Measurements from ENCODE around the gene HOXC9.

Gene HOXC9

DNA sequence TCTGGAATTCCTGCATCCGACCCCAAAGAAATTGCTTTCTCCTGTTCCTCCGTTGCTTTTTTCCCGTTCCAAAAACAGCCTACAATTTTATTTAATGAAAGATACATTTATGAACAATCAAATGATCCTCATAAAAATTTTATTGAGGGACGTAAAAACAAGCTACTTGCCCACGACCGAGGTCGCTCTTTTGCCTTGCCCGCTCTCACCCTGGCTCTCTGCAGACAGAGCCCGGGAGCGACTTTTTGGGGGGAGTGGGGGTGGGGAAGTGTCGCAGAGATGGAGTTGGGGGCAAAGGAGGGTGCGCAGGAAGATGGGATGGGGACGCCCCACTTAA is 1.1 kb upstream of the HOXC9 start:
- in situ Hi-C loops (cut with HindIII; ENCODE audit: low sequenced_read_pairs): no loop called here

DNA sequence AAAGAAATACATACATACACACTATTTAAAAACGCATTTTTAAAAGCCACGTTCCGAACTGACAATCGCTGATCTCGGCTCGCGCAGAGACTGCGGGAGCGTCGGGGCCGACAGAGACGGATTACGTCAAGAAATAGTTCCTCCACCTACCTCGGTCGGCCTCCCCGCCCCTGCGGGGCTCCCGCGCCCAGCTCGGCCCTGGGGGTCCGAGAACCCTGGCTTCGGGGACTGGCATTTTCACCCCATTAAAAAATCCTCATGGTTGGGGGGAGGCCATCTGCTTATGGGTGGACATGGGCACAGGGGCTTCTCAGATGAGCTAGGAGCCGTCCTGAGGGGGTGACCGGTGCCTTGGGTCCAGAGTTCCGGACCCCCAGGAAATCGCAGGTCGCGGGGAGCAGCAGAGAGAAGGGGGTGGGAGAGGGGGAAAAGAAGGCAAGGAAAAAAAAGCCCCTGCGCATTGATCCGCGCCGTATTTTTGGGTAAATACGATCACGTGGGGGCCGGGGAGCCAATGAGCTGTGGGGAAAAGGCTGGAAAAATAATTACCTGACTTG is 324 bp upstream of the HOXC9 start:
- in situ Hi-C loops (cut with HindIII; ENCODE audit: low sequenced_read_pairs): loop anchor here (25.0 kb wide), 1 partner anchor 213 kb away; no protein-coding TSS in a partner anchor

DNA sequence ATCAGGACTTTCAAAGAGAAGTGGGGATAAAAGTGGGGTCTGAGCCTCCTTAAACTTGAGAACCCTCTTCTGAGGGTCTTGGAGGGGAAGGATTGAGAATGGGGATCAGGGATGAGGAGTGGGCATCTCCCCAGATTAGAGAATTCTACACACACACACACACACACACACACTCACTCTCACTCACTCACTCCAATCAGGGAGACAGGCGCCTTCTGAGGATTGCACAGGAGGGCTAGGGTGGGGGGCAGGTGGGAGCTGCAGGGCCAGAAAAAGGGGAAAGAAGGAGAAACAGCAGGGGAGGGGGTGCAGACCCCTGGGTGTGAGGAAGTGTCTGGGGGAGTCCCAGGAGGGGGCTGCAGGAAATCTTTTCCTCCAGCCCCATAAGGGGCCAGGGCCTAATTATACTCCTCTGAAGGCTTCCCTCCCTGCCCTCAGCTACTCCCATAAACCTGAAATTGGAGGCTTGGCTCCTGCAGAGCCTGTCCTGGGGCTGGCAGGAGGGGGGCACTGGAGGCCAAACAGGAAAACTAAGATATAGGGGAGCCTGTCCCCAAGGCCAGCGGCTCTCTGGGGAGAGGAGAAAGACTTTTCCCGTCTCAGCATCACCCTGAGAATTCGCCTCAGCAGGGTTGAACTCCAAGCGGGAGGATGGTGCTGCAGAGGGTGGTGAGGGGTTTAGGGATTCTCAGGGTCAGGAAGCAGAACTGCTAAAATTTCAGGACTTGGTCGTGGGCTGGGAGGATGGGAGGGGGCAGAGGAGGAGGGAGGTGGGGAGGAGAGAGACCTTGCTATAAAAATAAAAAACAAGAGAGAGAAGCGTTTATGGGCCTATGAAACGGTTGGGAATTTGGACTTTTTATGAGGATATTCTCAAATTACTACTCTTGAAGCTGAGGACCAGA is 1.6 kb downstream of the HOXC9 start:
- in situ Hi-C loops (cut with HindIII; ENCODE audit: low sequenced_read_pairs): loop anchor here (25.0 kb wide), 1 partner anchor 211 kb away; no protein-coding TSS in a partner anchor

DNA sequence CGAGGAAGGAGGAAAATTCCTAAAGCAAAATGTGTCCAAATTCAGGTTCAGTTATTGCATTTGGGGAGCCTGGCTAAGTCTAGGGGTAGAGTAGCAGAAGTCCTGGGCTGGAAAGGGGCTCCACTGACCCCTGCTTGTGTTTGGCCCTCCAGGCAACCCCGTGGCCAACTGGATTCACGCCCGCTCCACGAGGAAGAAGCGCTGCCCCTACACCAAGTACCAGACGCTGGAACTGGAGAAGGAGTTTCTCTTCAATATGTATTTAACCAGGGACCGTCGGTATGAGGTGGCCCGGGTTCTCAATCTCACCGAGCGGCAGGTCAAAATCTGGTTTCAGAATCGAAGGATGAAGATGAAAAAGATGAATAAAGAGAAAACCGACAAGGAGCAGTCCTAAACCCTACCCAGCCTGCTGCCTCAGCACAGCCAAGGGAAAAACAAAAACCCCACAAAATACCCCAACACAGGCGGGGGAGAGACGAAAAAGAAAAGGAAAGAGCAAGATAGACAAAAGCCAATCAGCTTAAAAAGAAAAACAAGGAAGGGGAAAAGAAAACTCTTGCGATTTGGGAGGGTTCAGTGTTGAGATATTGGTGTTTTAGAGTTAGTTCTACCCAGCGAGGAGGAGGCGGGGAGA is 2.4 kb downstream of the HOXC9 start:
- in situ Hi-C loops (cut with HindIII; ENCODE audit: low sequenced_read_pairs): loop anchor here (25.0 kb wide), 1 partner anchor 210 kb away; no protein-coding TSS in a partner anchor

DNA sequence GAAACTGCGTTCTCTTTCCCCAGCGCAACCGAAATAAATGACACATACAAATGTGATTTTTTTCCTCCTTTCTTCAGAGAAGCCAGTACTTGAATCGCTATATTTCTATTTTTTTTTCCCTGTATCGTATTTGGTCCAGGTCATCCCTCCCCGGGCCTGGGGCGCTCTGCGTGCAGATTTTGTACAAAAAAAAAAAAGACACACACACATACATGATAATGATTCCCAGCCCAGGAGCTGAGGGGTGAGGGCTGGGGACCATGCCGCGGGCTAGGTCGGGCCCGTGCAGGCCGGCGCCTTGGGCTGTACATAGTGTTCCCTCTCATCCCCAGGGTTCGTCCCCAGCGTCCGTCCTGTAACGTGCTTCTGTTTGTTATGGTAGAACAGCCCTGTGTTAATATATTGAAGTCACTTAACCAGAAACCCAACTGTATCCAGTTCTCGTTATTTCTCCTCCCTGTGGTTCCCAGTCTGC is 3.0 kb downstream of the HOXC9 start:
- in situ Hi-C loops (cut with HindIII; ENCODE audit: low sequenced_read_pairs): loop anchor here (25.0 kb wide), 1 partner anchor 209 kb away; no protein-coding TSS in a partner anchor

DNA sequence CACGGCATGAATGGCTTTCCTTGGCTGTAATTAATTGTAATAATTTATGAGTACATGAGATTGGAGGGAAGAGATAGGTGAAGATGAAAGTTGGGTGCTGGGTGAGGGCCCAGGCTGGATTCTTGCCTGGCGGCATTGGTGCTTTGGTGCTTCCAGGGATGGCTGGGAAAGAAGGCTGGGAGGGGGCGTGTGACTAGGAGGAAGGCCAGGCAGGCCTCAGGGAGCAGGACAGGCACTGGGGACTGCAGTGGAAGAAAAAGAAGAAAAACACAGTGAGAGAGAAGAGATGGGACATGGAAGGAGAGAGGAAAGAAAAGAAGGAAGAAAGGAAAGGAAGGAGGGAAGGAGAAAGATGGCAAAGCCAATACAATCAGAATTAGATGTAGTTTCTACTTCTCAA is 3.7 kb downstream of the HOXC9 start:
- in situ Hi-C loops (cut with HindIII; ENCODE audit: low sequenced_read_pairs): loop anchor here (25.0 kb wide), 1 partner anchor 209 kb away; no protein-coding TSS in a partner anchor

DNA sequence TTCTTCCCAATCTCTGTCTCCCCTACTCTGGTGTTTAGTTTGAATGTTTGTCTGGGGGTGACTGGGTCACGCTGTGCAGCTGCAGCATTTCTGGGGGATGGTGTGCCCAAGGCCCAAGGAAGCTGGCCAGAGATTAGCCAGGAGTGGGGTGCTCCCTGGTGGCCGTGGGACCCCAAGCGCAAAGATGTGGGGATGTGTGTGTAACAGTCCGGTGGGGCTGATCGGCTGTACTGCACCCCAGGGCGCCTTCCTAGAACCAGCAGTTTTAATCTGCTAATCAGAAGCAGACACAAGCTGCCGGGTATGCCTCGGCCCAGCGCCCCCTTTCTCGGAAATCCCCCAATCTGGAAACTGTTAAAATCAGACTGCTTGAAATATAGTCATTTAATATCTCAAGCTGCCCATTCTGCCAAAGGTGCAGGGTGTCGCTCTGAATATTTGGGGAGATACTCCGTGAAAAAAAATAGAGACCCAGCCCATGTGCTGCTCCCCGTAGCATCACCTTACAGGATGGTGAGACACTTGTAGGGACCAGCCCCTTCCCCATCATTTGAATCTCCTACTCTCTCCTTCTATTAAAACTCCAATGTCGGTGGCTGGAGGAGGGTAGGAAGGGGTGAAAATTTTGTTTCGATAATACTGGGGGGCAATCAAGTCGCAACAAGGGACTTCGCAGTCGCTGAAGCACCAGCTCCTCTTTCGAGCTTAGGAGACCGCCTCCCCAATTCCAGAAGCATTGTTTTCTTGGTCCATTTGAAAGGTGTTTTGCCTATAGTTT is 4.3 kb downstream of the HOXC9 start:
- in situ Hi-C loops (cut with HindIII; ENCODE audit: low sequenced_read_pairs): loop anchor here (25.0 kb wide), 1 partner anchor 208 kb away; no protein-coding TSS in a partner anchor

DNA sequence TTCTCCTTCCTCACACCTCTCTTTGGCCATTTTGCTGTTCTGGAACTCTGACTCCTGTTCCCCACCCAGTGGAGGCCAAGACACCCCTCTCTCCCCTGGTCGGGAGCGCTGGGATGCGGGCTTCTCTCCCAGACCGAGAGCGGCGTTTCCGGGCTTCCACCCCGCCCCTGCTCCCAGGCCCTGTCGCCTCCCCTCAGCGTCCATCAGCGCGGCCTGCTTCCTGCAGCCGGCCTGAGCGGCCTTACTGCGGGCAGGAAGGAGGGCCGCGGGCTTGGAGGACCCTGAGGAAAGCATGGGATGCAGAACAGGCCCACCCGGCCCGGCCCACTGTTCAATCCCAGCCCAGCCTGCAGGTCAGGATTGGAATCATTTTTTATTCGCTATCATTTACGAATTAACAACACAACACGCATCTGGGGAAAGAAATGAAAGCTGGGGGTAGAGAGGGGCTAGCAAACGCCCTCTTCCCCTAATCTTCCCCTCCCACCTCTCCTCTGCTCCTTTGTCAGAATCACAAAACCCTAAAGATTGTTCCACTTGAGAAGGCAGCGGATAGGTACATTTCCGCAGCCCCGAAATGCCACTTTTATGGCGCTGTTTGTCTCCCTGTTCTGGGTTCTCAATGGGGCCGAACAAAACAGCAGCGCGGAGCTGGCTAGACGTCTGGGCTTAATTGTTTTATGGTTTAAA is 5.0 kb downstream of the HOXC9 start:
- in situ Hi-C loops (cut with HindIII; ENCODE audit: low sequenced_read_pairs): loop anchor here (25.0 kb wide), 1 partner anchor 207 kb away; no protein-coding TSS in a partner anchor

DNA sequence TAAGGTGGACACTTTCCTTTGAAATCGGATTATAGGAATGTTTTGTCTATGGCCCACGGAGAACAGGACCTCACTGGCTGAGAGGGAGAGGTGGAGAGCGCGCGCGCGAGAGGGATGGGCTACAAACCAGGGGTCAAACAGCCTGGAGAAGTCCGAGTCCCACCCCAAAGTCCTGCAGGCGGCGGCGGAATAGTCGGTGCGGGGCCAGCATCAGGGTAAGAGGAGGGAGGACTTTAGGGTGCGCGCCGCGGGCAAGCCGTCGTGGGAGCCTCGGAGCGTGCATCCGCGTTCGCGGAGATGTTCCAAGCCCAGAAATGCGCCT is 5.5 kb downstream of the HOXC9 start:
- in situ Hi-C loops (cut with HindIII; ENCODE audit: low sequenced_read_pairs): loop anchor here (25.0 kb wide), 1 partner anchor 207 kb away; no protein-coding TSS in a partner anchor

DNA sequence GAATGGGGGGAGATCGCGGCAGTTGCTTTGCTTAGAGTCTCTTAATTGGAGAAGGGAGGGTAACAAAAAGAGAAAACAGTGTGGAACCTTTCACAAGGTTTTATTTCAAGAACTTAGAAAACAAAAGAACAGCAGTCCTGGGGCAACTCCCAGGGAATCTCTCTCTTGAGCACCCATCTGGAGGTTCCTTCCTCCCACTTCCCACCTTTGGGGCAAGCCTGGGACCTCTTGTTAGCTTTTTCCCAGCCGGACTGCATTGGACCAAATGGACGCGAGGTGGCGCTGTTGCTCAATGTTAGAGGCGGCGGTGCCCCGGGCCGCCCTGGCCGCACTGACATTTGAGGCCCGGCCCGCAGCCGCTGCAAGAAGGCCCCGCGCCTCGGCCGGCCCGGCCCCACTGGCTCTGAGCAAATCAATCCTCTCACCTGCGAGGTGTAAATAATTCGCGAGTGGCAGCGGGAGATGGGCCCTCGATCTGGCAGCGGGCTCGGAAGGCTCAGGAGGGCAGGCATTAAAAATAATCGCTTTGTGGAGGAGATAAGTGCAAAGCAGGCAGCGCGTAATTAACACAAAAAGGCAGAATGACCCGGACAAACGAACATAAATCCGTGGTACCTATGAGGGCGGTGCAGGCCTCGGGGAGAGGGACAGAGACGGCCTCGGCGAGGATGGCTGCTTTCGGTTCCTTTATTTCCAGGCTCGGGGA is 6.0 kb downstream of the HOXC9 start:
- in situ Hi-C loops (cut with HindIII; ENCODE audit: low sequenced_read_pairs): loop anchor here (25.0 kb wide), 1 partner anchor 206 kb away; no protein-coding TSS in a partner anchor

DNA sequence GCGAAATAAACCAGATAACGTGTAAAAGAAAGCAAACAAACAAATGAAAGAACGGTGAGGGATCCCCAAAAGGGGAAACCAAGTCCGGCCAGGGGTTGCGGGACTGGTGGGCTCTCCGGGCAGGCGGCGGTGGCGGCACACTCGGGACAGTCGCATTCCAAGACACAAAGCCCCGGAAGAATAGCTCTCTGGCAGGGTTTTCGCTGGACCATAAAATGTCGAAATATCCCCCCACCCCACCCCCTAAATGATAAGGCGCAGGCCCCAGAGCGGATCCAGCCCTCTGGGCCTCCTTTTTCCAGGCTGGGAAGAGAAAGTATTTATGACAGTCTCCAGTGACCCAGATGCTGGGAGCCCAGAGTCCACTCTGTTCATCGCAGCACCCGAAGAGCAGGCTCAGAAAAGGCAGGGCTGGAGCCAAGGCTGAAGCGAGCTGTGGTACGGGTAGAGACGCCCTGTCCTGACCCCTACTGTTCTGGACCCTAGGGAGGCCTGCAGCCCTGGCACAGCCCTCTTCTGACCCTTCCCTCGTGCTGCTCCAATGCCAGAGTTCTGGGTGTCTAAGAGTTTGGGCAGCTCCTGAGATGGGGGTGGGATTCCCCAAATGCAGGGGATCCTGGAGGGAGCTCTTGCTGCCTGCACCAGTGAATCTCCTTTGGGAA is 6.7 kb downstream of the HOXC9 start:
- in situ Hi-C loops (cut with HindIII; ENCODE audit: low sequenced_read_pairs): loop anchor here (25.0 kb wide), 1 partner anchor 206 kb away; no protein-coding TSS in a partner anchor

DNA sequence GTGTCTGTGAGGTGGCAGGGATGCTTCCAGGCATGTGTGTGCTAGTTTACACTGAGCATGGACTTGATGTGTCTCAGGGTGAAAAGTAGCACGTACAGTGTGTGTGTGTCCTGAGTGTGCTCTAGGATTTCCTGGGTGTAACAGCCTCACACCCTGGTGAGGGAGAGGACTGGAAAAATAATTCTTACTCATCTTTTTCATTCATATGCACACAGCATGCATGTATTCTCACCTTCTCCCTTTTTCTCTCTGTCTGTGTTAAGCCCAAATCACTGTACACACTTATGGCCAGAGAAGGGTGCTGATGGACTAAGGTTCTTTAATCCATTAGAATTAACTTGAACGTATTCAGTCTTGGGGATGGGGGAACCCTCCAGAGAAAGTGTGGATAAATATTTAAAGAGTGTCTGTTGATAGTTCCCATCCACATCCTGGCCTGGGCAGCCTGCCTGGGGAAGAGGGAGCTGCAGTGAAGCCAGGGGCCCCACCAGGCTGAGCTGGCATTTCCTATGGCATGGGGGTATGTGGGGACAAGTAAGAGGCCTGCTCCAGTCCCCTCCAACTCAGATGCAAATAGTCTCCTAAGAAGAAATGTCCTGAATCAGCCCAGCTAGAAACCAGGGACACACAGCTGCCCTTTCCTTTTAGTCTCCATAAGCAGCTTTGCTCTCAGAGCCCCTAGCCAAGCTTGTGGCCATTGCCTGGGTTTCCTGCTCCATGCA is 7.7 kb downstream of the HOXC9 start:
- in situ Hi-C loops (cut with HindIII; ENCODE audit: low sequenced_read_pairs): loop anchor here (25.0 kb wide), 1 partner anchor 205 kb away; no protein-coding TSS in a partner anchor

DNA sequence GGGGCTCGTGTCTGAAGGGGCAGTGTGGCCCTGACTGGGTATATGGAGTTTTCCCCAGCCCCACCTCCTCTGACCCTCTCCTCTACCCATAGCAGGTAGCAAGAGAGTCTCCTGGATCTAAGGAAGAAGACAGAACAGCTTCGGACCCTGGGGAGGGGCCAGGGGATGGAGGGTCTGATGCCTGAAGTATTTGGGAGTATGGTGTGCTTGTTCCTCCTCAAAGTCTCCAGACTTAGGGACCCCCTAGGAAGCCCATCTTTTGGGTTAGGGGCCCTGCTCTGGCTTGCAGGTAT is 8.2 kb downstream of the HOXC9 start:
- in situ Hi-C loops (cut with HindIII; ENCODE audit: low sequenced_read_pairs): loop anchor here (25.0 kb wide), 1 partner anchor 204 kb away; no protein-coding TSS in a partner anchor

DNA sequence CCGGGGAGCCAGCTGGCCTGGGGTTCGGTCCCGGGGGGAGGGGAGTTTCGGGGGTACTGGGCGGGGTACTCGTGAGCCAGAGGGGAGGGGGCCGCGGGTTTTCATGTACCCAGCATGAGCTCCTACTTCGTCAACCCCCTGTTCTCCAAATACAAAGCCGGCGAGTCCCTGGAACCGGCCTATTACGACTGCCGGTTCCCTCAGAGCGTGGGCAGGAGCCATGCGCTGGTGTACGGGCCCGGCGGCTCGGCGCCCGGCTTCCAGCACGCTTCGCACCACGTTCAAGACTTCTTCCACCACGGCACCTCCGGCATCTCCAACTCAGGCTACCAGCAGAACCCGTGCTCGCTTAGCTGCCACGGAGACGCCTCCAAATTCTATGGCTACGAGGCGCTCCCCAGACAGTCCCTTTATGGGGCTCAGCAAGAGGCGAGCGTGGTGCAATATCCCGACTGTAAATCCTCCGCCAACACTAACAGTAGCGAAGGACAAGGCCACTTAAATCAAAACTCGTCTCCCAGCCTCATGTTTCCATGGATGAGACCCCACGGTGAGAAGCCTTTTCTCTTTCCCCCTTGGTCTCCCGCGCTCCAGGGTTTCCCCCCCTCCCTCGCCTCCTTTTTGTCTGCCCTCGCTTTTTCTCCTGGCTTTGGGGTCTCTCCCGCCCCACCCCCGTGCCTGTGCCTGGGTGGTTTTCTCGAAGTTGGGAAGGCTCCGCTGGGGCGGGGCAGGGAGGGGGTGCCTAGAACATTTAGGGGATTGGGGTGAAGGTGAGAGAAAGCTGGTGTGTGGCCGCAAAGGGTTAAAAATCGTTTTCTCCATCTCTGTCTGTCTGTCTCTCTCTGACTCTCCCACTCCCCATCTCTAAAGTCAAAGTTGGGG is 9.5 kb downstream of the HOXC9 start:
- in situ Hi-C loops (cut with HindIII; ENCODE audit: low sequenced_read_pairs): loop anchor here (25.0 kb wide), 1 partner anchor 203 kb away; no protein-coding TSS in a partner anchor

DNA sequence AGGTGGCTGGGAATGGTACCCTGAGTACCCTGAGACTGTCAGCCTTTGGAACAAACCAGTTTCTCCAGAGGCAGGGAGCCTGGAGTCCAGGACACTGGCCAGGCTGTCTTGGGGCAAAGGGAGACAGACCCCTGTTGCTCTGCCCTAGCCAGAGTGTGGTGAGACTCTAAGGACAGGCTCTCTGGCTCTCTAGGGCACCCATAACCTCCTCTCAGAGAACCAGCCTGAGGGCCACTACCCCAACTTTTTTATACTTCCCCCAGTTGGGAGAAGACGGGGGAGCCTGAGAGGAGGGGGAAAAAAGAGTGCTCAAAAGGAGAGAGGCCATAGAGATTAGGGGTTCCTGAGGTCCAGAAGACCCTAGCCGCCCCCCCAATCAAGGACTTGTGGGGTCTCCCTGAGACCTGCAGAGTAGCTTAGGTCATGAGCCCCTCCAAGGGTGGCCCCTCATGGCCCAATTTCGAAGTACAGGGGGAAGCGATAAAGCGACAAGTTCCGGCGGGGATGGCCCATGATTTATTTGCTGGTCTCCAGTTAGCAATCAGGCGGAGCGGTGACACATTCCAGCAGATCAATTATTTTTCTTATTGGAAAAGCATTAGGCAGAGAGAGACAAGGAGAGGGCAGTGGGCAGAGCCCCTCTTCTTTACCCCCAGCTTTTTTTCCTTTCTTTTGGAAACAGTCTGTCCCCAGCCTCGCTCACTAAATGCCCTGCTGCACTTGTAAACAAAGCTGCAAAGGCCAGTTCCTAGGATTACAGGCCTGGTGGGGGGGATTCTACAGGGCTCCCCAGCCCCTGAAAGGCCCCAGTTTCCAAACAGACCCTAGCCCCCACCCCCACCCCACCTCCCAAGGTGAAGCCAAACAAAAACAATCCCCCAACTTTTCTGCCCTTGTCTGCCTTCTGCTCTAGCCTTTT is 10.4 kb downstream of the HOXC9 start:
- in situ Hi-C loops (cut with HindIII; ENCODE audit: low sequenced_read_pairs): loop anchor here (25.0 kb wide), 1 partner anchor 202 kb away; no protein-coding TSS in a partner anchor

All from DLD1 (cell line).